Stimulated activated naive CD8-positive, alpha-beta T cell treated with anti-CD3 and anti-CD28 coated beads, Interleukin-15, Interleukin-2, amounts not matched to agents 100 U/mL and 50 U/mL, for 24 hours (primary cell): ENCODE data around the gene MMEL1.

ENCODE experiments used
- ATAC-seq: fragments of 150-1000 bp; cut with Tn5 transposase; one replicate; pipeline ENCODE4 v1.10.0; 2021
- DNase-seq: peaks from one replicate; pipeline ENCODE4 v3.0.0; 2021

The MMEL1 gene

DNA sequence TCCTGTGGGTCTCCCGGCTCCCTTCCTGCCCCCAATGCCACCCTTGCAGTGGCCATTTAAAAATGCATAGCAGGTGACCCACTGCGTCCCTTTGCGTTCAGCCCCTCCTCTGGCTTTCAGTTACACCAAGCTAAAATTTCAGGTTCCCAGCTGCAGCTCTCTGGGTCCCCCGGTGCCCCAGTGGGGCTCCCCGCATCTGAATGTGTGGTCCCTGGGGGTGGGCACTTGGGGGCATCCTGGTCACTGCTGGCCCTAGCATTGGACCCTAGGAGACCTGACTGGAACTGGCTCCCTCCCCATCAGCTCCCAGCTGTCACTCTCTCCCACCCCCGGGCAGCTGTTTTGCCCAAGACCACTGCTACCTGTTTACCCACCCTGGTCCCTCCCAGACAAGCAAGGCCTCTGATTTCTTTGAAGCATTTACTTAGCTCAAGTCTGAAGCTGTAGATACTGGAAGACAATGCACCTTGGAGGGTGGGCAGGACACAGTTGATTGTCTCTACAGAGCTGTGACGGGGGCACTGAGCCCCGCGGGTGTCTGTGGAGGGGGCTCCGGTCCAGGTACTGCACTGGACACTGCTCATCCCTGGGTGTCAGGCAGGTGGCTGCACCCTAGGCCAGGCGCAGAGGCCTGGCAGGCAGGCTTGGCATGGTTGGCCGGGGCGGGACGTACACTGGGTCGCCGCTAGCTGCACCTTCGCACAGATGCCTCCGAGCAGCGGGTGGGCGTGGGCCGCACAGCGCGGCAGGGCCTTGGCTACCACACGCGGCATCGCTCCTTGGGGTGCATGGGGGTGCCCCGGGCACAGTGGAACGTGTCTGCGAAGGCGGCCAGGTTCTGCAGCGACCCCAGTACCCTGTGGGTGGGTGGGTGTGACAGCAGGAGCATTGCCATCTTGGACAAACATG lies 42.3 kb downstream of the MMEL1 start:
- DNase-seq = no peak
- no peak for ATAC-seq

DNA sequence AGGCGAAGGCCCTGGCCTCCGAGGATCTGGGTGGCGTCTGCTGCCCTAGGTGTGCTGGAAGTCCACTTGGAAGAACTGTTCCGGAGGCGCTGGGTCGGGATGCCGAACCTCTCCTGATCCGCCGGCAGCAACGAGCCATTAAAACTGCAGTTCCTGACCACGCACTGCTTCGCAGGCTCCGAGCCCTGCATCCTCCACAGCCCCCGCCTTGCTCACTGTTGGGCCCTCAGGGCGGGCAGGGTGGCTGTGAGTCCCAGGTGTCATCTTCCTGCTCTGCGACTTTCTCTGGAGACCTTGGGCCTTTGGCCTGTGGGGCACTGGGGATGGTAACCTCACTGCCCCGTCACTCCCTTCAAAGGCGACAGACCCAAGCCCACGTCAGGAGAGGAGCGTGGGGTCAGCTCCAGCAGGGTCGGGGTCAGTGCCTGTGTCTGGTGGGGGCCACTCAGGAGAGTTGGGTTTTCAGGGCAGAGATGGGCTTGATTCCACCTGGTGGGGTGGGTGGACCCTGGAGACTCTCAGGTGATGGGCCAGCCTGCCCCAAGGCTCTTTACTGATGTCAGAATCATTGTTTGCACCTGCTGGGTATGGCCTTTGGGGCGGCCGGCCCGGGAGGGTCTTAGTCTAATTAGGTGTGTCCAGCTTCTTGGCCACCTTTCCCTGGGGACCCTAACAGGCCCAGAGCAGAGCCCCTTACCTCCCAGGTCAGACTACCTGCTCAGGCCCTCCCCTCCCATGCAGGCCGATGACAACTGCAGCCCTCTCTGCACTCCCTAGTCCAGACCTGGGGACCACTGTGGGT lies 43.2 kb downstream of the MMEL1 start:
- no peak for DNase-seq
- no peak for ATAC-seq

DNA sequence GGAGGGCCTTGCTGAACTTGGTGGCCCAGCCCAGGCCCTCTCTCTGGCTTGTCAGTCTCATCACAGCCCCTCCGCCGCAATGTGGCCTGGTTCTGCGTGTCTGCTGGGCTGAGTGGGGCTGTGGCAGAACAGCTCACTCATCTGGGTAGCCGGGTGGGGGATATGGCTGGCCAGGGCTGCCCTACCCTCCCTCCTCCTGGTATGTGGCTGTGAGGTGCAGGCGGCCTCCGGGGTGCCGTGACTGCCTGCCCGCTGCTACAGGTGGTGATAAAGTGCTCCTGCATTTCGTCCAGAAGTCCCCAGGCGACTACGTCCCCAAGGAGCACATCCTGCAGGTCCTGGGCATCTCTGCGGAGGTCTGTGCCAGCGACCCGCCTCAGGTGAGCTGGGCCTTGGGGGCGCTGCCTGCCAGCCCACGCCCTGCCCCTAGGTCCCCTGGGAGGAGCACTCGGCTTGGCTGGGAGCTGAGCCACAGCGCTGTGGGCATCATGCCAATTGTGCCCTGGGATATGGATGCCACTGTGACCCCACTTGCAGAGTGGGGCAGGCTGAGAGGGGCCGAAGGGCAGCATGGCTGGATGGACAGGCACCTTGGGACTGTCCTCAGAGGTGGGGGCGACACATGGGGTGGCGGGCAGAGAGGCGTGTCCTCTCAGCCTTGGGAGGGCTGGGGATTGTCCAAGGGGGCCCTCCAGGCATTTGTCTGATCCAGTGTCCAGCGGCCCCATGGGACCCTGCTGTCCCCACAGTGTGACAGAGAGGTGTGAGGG lies 44.0 kb downstream of the MMEL1 start:
- ATAC-seq = no peak
- DNase-seq = no peak

DNA sequence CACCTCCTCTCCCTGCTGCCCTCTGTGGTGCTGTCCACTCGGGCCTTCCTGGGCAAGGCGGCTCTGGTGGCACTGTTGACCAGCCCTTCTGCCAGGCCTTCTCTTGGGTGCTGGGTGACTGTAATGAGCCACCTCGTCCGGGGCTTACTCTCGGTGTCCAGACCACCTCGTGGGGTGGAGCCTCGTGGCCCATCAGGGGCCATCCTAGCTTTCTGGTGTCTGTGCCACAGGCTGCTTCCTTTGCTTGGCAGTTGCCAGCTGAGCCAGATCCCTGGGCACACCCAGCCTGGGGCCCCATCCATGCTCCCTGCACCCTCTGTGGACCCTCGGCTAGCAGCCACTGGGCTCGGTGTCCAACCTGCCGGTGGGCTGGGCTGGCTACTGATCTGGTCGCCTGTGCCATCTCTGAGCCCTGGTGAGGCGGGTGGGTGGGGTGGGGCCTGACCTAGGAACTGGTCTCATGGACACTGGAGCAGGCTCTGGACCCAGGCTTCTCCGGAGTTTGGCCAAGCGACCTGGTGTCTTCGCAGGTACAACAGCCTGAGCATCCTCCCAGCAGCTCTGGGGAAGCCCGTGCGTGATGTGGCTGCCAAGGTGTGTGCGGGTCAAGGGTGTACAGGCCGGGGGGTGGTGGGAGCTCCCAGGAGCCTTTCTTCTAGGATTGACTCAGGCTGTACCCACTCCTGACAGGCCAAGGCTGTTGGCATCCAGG lies 44.8 kb downstream of the MMEL1 start:
- no peak for DNase-seq

DNA sequence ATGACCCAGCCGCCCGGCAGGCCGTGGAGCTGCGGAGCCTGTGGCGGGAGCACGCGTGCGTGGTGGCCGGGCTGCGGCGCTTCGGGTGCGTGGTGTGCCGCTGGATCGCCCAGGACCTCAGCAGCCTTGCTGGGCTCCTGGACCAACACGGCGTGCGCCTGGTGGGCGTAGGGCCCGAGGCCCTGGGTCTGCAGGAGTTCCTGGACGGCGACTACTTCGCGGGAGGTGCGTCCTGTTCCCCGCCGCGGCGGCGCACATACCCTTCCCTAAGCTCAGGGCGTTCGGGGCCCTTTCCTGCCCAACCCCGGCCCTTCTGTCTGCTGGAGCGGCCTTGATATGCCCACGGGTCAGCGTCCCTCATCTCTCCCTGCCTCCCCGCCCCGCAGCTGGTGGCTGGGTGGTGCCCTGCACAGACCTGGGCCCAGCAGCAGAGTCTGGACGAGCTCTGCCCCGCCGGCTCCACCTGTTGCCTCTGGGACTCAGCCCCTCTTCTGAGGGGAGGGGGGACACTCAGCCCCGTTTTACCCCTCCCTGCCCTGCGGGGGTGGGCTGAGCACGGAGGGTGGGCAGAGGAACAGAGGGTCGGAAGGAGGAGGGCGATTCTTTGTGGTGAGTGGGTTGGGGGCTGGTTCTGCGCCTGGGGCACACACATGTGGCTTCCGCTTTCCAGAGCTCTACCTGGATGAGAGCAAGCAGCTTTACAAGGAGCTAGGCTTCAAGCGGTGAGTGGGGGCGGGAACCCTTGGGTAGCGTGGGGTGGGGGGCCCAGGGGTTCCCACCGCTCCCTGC lies 45.6 kb downstream of the MMEL1 start:
- DNase-seq (no peak), ATAC-seq (no peak)

More for the DNA sequence above, 44.8 kb downstream of the MMEL1 start:
- no peak for ATAC-seq

DNA sequence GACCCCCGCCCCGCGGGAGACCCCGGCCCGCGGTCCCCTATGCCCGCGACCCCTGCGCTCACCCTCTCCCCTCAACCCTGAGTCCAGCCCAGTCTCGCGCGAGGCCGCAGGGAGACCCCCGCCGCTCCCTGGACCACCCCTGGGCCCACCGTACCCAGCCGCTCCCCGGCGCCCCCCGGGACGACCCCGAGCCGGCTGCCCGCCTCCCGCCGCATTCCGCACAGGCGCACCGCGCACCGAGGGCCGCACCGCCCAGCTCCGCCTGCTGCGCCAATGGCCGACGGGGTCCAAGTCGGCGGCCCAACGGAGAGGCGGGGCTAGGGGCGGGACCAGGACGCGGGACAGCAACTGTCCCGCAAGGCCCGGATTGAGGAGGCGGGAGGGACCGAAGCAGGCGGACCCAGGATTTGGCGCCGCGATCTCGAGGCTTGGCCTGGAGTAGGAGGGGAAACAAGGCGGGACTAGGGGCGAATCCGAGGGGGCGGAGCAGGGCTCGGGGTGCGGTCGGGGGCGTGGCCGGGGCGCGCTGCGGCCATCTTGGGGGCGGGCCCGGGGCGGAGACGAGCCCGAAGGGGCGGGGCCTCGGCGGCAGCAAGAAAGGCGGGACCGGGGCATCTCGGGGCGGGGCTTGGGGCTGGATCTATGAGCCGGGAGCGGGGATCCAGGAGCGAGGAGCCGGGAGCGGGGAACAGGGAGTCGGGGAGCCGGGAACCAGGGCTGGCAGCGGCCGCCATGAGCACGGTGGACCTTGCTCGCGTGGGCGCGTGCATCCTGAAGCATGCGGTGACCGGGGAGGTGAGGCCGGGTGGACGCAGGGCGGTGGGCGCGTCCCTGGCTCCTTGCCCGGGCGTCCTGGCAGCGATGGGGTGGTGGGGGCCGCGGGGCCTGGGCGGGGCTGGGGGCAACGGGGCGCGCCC lies 46.4 kb downstream of the MMEL1 start, which contains the start of gene PRXL2B:
Gene PRXL2B, plus strand, starts transcription at position 624 of the 917 bp plus-strand sequence. Its CDS starts 109 bp downstream, at position 733.
- peak; percentile 99 for DNase-seq
- peak; percentile 78 for ATAC-seq

DNA sequence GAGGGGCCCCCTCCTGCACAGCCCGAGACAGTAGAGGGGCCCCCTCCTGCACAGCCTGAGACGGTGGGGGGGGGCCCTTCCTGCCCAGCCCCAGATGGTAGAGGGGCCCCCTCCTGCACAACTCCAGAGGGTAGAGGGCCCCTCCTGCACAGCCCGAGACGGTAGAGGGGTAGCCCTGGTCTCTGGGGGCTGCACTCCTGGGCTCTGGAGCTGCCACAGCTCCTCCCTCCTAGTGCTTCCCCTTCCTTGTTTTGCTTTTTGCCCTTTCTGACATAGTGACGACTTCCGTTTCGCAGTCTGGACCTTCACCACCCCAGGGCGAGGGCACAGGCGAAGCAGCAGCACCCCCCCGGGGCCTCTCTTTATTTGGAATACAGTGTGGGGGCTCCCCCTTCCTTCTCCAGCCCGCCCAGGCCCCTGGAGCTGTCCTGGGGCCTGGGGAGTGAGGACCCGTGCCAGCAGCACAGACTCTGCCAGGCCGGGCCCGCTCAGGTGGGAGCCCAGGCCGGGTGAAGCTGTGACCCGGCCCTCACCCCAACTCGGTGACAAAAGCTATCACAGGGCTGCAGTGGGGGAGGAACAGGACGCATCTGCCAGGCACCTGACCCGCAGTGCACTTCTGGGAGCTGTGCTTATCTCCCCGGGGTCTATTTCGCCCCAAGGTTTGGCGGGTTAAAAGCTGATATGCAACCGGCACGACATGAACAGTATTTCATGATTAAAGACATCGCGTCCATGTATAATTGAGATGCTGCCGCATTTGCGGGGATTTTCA lies 47.3 kb downstream of the MMEL1 start:
- ATAC-seq = peak; percentile 59
- DNase-seq = peak; percentile 81

DNA sequence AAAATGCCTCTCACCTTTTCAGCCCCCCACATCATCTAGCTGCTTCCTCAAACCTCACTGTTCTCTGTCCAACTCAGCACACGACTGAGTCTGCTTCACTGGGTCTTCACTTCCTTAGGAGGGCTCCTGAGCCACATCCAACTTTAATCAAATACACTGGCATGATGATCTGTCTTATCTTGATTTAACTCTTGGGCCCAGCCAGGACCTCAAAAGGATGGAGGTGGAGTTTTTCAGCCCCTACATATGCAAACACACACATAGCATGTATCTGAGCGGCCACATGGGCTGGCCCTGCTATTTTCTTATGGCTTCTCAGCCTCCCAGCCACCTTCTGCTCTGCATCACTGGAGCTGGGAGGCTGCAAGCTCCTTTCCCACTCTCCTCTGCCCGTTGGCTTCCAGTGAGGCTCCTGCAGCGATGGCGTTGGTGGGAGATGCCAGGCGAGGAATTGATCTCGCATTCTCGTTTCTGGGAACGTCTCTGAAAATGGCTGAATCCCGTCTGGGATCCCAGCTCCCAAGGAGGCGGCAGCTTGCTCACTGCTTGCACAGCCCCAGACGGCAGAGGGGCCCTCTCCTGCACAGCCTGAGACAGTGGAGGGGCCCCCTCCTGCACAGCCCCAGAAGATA lies 48.0 kb downstream of the MMEL1 start:
- DNase-seq (no peak), ATAC-seq (no peak)

DNA sequence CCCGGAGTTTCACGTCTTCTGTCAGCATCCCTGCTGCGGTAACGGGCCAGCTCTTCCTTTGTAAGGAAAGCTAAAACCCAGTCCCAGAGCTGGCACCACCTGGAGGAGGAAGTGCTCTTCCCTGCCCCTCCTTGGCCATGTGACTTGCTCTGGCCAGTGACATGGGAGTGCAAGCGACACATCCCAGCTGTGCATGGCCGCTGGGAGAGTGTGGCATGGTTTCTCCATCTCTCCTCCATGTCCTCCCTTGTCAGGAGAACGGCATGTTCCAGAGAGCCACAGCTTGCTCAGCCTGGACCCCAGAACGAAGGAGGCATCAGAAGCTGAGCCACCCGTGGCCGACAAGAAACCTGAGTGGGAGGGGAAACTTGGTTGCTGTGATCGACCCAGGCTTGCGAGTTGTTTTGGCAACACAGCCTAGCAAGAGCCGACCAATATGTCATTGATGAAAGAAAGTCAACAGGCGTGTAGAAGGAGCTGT lies 48.9 kb downstream of the MMEL1 start:
- DNase-seq (peak; percentile 36), ATAC-seq (no peak)

DNA sequence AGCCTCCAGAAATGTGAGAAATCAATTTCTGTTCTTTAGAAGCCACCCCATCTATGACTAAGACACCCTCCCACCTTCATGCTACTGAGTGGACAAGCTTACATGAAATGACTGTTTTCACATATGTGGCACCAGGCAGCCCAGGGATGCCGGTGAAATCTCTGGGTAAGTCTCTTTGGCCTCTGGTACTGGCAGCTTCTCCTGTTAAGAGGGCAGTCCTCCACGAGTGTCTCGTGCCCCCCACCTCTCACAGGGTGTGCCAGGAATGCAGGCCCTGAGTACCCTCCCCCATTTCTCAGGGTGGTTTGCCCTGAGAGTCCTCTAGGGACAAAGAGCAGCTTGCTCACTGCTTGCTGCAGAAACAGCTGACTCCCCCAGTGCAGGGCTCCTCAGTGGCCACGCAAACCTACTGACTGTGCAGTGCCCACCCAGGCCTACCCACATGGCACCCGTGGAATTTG lies 49.5 kb downstream of the MMEL1 start:
- DNase-seq (peak; percentile 34), ATAC-seq (no peak)

DNA sequence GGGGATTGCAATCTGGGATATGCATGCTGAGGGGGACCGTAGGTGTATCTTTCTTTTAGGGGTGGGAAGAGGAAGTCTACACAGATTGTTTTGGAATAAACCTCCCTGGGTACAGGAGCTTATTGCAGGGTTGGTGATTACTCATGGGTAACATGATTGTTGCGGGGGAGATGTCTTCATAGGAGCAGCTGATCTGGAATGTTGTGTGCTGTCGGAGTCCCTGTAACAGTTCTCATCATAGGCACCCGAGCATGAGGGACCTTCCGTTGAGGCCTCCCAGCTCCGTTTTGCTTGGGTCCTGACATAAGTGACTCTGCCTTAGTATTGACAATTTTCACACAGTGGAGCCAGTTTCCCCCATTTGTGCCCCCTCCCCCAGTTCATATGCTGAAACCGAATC lies 50.4 kb downstream of the MMEL1 start:
- DNase-seq (no peak), ATAC-seq (no peak)

DNA sequence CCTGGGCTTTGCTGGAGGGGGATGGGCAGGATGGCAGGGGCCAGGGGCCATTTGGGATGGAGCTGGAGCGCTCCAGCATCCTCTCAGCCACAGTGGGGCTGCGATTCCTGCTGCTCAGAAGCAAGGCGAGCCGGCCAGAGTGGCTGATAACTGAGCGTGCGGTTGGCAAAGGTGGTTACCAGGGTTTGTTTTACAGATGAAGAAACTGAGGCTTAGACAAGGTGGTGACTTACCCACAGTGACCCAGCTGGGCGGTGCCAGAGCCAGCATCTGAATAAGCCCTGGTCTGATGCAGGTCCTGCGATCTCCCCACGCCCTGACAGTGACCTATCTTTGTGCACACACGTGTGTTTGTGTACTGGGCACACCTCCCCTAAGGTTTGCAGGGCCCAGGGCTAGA lies 52.1 kb downstream of the MMEL1 start:
- DNase-seq (no peak), ATAC-seq (no peak)

DNA sequence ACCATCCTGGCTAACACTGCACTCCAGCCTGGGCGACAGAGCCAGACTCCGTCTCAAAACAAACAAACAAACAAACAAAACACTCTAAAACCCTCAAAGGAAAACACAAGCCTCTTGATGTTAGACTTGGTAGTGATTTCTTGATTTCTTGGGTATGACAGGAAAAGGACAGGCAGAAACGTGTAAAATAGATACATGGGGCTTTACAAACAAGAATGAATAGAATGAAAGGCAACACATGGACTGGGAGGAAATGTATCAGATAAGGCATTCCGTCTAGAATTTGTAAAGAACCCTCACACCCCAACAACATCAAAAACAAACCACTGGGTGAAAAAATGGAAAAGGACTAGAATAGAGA lies 54.1 kb downstream of the MMEL1 start:
- ATAC-seq = no peak
- DNase-seq = no peak

DNA sequence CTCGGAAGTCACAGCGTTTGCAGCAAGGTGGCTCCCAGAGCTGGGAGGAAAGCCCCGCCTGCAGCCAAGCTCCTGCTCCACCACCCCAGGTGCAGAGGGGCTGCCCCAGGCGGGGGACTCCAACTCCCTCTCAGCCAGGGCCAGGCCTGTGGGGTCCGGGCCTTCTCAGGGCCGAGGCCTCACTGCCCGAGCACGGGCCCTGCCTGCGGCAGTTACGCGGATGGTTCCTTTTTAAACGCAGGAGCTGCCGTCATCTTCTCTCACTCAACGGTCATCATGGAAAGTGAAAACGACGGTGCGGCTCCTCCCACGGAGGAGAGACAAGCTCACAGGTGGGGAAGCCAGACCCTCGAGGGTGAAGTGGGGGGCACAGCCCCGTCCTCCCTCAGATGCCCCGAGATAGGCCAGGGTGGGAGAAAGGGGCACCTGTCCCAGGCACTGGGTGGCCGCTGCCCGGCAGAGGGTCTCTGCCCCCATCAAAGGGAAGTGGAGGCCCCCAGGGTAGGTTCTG lies 55.2 kb downstream of the MMEL1 start:
- peak; percentile 61 for DNase-seq
- ATAC-seq = peak; percentile 50

DNA sequence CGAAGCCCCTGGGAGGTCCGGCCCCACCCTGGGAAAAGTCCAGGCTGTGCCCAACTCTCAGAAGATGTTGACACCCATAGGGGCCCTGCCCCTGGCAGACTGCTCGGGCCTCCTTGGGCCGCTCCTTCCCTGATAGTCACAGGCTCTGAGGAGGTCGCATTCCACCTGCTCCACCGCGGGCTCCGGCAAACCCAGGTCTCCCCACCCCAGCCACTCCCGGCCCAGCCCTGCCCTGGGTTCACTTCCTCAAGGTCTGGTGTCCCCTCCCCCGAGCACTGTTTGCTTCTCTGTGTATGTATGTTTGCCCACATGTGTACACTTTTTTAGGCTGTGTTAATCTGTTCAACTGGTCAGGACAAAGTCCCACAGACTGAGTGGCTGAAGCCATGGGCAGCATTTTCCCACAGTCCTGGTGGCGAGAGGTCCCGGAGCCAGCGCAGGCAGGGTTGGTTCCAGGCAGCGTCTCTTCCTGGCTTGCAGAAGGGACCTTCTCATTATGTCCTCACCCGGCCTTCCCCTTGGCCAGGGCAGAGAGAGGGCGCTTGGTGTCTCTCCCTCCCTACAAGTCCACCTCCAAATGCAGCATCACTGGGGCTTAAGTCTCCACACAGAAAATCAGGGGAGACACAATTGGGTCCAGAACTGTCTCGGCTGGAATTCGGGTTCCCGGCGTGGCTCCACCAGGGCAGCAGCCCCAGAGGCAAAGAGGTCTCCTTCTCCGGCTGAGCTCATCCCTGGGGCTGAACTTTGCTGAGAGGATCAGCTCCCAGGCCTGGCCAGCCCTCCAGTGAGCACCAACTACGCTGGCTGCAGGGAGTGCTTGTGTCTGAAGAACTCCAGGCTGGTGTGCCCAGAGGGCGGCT lies 56.8 kb downstream of the MMEL1 start:
- DNase-seq = no peak
- no peak for ATAC-seq

DNA sequence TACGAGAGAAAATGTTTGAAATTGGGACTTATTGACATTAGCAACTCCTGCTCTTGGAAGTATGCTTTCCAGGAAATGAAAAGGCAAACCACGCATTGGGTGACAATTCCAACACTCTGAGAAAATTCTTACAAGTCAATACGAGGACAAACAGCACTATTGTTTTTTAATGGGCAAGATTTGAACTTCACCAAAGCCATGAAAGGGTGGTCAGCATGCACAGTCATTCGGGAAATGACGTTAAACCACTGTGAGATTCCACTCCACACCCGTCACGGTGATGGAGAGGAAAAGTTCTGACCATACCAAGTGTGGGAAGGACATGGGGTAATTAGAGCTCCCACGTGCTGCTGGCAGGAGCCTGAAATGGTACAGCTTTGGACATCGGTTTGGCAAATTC lies 58.5 kb downstream of the MMEL1 start:
- ATAC-seq = no peak
- DNase-seq = no peak
